Daoy (cell line): Measurements from ENCODE around the gene BBOF1. TPM values are rescaled to one million over a fixed set of nuclear protein-coding genes. Genes with fewer than 3 reads are reported as not detected.
"Not testable (repeated sequence)": the region's sequence is repeated elsewhere in the genome, so short reads cannot be mapped to it uniquely, and the experiment has no call there.

ENCODE experiments used
- DNase-seq: peaks from one replicate; pipeline ENCODE4 v3.0.0-alpha.2; 2015; ENCODE audit warnings: low read depth
- total RNA-seq: library from RNA; depleted of rRNA; stranded (reverse); fragments of >200 nt; shearing (Covaris generic); gene quantifications from 2 replicates; pipeline ENCODE4 v1.2.3, GENCODE V29; 2014; rRNA removed

BBOF1 gene, protein sequence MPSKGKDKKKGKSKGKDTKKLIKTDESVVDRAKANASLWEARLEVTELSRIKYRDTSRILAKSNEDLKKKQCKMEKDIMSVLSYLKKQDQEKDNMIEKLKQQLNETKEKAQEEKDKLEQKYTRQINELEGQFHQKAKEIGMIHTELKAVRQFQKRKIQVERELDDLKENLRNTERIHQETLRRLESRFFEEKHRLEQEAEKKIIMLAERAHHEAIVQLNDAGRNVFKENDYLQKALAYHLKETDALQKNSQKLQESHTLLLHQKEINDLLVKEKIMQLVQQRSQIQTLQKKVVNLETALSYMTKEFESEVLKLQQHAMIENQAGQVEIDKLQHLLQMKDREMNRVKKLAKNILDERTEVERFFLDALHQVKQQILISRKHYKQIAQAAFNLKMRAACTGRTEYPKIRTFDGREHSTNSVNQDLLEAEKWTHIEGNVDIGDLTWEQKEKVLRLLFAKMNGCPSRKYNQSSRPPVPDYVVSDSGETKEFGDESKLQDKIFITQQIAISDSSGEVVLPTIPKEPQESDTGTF
- total RNA-seq: 4.5 and 5.3 TPM in 2 replicates

DNA sequence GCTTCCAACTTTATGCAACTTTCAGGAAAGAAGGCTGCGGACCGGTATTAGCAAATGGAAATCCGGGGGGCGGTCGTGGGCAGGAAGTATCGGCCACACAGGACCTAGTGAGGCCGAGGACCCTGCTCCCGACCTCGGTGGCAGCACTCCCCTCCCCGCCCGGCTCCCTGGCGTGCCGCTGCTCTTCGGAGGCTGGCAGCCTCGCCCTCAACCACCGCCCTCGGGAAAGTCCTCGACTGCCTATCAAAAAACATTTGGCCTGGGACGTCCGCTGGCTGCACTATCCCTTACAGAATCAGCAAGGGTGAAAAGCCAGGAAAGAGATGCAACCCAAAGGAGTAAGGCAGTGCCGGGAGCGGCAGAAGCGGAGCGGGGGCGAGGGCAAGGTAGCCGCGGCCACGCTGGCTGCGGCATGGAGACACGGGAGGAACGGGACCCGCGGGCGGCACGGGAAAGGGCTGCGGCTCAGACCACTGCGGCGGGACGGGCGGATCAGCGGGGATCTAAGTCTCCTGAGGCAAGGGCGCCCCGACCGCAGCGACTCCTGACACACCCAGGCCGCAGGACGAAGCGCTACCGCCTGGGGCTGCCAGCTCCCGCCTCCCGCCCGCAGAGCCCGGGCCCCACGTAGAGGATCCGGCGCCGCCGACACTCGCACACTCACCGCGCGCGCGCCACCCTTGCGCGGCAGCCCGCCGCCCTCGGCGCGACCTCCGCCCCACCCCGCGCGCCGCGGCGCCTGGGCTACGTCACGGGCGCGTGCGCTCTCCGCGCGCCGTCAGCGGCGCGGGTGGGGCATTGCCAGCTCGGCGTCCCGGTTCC lies at the start of gene BBOF1, which contains the start of gene ENTPD5:
BBOF1 (plus strand) TSS at position 764 of the 822 bp plus-strand sequence. CDS start 130 bp downstream, outside the sequence.
ENTPD5 (minus strand) TSS at position 703 of the 822 bp plus-strand sequence. CDS start 31,186 bp downstream, outside the sequence.
- DNase-seq: peak; percentile 94

DNA sequence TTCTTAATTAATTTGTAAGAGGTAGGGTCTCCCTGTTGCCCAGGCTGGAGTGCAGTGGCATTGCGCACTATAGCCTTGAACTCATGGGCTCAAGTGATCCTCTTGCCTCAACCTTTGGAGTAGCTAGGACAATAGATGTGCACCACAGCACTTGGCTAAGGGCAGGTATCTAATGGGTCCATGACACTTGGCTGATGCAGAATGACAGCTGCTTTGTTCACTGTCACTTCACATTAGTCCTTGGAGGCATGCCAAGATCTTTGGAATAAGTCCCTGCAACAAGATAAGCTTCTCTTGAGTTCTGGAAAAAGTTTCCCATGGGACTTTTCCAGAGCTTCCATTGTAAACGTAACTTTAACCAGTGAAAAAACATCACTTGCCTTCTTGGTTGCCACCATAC lies 45.7 kb upstream of the BBOF1 start:
- no peak for DNase-seq

DNA sequence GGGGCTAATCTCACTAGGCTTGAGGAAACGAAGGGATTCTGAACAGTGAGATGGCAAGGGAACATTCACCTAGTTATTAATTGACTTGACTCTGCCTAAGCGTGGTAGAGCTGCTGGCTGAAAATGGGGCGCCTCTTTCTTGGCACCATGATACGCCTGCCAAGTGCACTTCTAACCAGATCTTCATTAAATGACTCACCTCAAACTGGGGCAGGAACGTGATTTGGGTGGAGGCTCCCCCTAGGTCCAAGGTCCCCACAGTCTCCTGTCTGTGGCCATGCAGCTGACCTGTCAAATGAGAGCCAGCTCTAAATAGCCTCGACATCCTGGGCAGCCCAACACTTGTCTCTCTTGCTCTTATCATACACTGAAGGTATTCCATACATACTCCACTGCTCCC lies 43.0 kb upstream of the BBOF1 start:
- DNase-seq: no peak

DNA sequence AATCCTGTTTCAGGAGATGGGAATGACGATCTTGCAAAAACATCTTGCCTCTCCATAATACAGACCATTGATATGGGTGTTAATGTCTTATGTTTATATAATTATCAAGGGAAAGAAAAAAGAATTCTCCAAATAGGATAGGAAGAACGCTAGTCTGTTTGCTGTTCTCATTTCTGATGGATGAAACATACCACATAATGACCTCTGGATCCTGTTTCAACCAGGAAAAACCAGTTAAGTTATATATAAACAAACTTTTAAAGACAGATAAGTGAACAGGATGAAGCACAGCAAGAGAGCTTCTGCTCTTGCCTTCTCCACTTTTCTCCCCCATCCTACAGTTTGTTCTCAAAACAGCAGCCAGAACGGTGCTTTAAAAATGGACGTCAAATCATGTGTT lies 41.3 kb upstream of the BBOF1 start:
- DNase-seq: no peak

DNA sequence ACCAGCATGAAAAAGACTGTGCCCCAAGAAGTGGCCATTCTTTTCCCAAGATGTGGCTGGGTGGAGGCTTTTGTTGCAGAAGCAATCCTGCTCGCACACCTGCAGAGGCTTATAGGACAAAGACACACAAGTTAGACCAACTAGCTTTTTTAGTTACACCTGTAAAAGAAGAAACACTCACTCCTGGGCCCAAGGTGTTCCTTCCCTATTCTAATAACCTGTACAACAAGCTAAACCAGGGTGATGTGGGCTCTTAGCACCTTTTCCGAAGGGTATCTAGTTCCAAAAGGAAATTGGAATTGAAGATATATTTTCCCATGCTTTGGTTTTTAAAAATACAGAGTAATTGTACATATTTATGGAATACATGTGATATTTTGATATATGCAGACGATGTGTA lies 31.1 kb upstream of the BBOF1 start:
- no peak for DNase-seq

DNA sequence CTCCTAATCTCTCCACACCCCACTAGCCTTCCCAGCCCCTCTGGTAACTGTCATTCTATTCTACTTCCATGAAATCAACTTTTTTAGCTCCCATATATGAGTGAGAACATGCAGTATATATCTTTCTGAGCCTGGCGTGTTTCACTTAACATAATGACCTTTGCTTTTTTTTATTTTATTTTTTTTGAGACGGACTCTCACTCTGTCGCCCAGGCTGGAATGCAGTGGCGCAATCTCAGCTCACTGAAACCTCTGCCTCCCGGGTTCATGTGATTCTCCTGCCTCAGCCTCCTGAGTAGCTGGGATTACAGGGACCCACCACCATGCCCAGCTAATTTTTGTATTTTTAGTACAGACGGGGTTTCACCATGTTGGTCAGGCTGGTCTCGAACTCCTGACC lies 30.5 kb upstream of the BBOF1 start:
- not testable (repeated sequence) for DNase-seq

DNA sequence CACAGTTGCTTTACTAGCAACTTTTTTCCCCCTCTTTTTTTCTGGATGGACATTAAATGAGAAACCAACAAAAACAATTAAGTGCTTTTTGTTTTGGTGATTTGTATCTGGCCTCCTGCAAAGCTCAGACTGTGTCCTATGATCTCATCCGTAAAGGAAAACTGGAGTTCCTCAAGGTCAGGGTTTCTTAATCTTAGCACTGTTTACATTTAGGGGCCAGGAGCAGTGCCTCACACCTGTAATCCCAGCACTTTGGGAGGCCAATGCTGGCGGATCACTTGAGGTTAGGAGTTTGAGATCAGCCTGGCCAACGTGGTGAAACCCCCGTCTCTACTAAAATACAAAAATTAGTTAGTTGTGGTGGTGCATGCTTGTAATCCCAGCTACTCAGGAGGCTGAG lies 28.1 kb upstream of the BBOF1 start:
- DNase-seq: no peak

DNA sequence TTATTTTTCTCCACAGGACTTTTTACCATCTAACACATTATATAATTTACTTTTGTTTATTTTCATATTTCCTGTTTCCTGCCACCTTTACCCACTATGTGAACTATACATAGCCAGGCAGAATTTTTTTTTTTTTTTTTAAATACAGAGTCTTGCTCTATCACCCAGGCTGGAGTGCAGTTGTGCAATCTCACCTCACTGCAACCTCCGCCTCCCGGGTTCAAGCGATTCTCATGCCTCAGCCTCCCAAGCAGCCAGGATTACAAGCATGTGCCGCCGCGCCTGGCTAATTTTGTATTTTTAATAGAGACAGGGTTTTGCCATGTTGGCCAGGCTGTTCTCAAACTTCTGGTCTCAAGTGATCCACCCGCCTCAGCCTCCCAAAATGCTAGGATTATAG lies 24.2 kb upstream of the BBOF1 start:
- DNase-seq: not testable (repeated sequence)

DNA sequence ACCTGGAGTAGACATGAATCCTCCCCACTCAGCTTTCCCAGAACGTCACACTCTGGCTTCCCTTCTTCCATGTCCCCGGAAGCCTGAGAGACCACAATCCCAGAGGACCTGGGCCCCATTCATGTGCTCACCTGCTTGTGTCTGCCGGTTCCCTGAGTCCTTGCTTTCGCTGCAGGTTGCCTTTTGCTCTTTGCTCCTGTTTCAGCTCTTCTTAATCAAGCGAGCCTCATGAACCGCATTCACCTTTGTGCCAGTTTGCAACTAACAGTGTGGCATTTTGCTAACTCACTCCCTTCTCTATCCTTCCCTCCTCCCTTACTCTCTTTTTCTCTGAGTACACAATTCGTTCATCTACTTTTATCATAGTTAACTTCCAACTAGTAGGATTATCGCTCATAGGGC lies 23.2 kb upstream of the BBOF1 start:
- no peak for DNase-seq

DNA sequence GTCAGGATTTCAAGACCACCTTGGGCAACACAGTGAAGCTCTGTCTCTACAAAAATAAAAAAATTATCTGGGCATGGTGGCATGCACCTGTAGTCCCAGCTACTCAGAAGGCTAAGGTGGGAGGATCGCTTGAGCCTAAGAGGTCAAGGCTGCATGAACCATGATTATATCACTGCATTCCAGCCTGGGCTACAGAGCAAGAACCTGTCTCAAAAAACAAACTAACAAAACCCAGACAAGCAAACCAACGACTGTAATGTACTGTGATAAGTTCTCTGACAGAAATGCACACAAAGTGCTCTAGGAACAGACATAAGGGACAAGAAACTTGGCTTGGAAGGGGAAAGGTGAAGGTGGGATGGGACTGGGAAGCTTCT lies 22.4 kb upstream of the BBOF1 start:
- no peak for DNase-seq

DNA sequence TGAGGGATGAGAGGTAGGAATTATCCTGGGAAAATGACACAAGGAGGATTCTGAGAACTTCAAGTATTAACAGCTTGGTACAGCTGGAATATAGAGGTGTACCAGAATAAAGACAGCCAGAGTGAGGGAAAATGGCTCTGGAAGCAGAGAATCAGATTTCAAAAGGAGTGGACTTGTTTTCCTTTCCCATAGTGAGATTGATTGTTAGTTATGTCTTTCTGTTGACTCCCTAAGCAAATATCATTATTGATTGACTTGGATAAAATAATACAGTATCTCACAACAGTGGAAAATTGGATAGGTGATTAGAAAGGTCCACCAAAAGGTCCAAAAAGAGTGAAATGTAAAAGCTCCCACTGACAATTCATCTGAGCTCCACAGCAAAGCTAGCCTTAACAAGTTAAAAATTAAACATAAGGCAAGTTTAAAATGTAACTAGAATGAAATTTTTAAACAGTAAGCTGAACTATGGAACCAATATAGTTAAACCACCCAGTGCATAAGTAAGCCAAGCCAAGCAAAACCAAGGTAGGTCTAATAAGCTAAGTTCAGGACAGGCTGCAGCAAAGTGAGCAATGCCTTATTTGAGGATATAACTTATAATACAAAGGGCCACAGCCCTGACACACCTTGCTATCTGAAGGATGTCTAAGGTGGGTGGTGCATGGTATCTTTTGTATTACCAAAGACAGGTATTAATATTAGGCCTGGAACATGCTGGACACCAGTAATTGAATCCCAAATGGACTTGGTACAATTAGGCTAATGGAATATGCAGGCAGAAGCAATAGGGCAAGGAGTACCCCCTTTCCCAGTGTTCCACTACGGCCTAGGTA lies 21.8 kb upstream of the BBOF1 start:
- DNase-seq: no peak

DNA sequence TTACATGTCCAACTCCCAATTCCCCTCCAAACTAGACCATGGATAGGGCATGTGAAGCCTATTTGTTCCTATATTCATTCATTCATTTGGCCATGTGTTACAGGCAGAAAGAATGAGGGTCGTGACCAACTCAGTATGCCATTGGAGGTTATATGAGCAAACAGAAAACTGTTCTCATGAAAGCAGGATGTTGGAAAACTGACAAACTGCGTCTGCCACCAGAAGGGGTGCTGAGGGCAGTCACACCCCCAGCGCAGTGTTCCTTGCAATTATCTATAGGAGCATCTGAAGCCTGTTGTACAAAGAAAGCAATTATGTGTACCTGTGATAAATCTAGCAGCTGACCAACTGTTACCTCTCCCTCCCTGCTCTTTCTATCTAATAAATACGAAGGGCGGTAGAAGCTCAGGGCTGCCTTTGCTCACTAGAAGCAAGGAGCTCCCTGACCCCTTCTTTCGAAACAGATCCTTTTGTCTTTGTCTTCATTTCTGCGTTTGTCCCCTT lies 21.2 kb upstream of the BBOF1 start:
- DNase-seq: no peak

DNA sequence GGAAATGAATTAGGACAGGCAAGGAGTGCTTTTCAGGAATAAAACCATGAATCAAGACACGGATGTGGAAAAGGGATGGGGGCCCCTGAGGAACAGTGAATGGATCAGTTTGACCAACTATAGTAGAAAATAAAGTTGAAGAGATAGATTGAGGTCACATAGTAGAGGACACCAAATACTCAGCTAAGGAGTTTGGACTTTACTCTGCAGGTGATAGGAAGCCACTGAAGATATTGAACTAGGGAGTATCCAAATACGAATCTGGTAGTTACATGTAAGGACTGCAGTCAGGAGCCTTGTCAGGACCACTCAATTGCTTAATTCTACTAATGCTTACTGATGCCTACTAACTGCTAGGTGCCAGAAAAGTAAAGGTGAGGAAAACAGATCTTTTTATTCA lies 20.4 kb upstream of the BBOF1 start:
- DNase-seq: no peak

DNA sequence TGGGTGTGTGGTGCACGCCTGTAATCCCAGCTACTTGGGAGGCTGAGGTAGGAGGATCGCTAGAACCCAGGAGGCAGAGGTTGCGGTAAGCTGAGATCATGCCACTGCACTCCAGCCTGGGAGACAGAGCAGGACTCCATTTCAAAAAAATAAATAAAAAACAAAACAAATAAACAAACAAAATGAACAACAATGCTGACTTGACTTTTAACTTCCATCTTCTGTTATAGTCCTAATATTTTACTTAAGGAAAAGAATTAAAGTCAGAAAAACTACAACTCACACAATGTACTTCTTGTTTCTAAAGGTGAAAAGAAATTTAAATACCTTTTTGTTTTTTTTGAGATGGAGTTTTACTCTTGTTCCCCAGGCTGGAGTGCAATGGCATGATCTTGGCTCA lies 13.5 kb upstream of the BBOF1 start:
- not testable (repeated sequence) for DNase-seq

DNA sequence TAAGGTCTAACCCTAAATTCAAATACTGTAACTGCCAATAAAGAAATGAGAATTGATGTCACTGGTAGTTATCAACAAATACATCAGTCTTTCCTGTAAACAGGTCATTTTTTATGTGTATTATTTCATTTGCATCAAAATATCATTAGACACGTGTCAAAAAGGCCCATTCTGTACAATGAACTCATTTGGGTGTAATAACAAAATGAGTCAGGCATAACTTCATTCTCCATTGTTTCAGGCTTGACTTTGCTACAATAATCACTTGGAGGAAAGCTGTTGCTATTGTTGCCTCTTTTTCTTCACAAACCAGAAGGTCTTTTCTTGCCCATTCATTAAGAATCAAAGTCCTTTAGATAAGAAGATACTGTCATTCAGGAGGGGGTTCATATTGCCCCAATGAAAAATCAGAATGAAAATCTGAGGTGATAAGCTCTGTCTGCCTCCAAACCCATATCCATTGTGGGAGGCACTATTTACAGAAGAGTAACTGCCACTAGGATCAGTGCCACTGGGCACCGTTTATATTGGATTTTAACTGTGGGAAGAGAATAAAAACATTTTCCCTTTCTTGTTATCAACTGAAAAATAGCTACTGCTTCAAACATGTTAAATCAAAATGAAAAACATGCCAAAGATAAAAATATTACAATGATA lies 10.2 kb upstream of the BBOF1 start:
- no peak for DNase-seq

DNA sequence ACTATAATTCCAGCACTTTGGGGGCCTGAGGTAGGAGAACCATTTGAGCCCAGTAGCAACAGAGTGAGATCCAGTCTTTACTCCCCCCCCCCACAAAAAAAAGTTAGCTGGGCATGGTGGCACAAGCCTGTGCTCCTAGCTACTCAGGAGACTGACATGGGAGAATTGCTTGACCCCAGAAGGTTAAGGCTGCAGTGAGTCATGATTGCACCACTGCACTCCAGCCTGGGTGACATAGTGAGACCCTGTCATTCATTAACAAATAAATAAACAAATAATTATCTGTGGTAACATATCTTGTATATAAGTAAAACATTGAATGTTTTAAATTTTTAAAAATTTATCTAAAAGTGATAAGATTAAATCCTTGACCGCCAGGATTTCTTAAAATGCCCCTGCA lies 4.8 kb upstream of the BBOF1 start:
- no peak for DNase-seq

DNA sequence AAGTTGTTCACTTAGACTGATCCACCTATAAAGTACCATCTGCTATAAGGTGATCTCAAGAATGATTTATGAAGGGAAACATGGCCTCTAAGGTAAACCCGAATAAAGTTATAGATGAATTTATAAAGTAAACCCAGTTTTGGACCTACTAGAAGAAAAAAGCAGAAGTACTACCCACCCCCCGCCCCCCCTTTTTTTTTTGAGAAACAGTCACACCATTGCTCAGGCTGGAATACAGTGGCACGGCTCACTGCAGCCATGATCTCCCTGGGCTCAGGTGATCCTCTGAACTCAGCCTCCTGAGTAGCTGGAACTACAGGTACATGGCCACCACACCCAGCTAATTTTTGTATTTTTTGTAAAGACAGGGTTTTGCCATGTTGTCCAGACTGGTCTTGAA lies 4.0 kb upstream of the BBOF1 start:
- no peak for DNase-seq

DNA sequence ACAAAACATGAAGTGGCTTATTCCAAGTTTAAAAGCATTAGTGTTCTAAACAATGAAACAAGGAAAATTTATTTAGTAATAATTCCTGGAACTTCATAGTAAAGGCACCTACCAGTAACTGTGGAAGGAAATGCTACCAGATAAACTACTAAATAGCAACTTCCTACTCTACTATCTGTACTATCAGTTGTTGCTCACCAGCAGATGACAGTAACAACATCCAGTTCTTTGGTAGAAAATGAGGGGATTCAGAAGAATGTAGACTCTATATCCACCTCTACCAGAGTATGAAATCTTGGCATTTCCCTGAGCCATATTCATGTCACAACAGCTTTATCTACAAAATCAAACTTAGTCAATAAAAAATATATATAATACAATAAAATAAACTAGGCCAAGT lies 3.2 kb upstream of the BBOF1 start:
- no peak for DNase-seq

DNA sequence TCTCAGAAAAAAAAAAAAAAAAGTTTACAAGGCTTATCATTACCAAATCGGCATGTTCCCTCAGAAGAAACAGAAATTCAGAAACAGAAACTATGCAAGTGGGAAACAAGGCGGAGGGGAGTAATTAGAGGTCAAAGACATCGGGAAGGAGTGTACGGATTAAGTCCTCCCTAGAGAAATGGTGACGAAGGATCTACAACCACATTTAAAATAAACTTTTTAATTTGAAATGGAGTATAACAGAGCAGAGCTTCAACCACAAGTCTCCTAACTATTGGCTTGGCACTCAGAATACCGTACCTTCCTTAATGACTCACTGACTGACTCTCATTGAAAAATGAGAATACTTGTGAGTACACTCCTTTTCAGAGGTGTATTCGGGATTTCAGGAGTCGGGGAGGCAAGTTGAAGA lies 969 bp upstream of the BBOF1 start:
- peak; percentile 73 for DNase-seq

DNA sequence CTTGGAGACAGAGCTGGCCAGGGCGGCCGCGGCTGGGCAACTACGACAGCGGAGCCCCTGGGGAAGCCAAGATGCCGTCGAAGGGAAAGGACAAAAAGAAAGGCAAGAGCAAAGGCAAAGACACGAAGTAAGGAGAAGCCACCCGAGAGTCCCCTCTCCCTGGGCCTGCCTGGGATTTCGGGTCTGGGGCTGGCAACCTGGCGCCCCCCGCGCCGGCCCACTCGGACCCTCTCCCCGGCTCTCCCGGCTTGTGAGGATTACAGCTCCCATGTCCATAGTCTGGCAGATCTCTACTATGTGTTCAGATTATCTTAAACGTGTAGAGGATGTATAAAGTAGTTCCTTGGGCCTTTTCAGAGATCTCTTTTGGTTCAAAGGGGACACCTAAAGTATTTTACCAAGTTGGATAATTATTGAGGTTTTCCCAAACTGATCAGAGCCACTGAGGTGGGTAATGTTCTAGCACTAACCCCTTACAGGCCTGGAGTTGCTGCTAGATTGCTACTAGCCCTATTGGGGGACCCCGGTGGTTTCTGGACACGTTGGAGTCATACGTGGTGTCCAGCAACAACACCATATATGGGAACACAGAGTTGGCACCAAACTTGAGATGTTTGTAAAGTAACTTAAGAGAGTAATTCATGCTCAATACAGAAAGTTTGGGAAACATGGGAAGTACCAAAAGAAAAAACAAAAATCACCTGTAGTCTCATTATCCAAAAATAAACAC lies 424 bp downstream of the BBOF1 start:
- peak; percentile 26 for DNase-seq
